Parathyroid adenoma (tissue), 2 donors: ENCODE results near the gene CCDC194.
A peak's percentile ranks its signal among the peaks of the same experiment; 100 is the strongest.

Experiments used
- H2AFZ ChIP-seq: fragments of 300-600 bp; sonication (generic); one replicate; pipeline ENCODE4 v1.7.0; 2017; ENCODE audit warnings: antibody characterized with exemption, mild to moderate bottlenecking
- H3K27ac ChIP-seq: fragments of 300-600 bp; sonication (generic); one replicate; pipeline ENCODE4 v1.7.0; 2017
- H3K27me3 ChIP-seq: fragments of 300-600 bp; sonication (generic); one replicate; pipeline ENCODE4 v1.7.0; 2017; ENCODE audit warnings: low read length; ENCODE audit not compliant: control insufficient read depth, insufficient read depth
- H3K36me3 ChIP-seq: fragments of 300-600 bp; sonication (generic); one replicate; pipeline ENCODE4 v1.7.0; 2017; ENCODE audit warnings: low read length; ENCODE audit not compliant: control insufficient read depth, insufficient read depth
- H3K4me1 ChIP-seq: fragments of 300-600 bp; sonication (generic); one replicate; pipeline ENCODE4 v1.7.0; 2017; ENCODE audit warnings: control low read depth
- H3K4me2 ChIP-seq: fragments of 300-600 bp; sonication (generic); one replicate; pipeline ENCODE4 v1.7.0; 2017; ENCODE audit warnings: low read length
- H3K4me3 ChIP-seq: fragments of 300-600 bp; sonication (generic); one replicate; pipeline ENCODE4 v1.7.0; 2017; ENCODE audit warnings: low read depth, low read length
- H3K79me2 ChIP-seq: fragments of 300-600 bp; sonication (generic); one replicate; pipeline ENCODE4 v1.7.0; 2017; ENCODE audit warnings: control low read depth
- H3K9ac ChIP-seq: fragments of 300-600 bp; sonication (generic); one replicate; pipeline ENCODE4 v1.7.0; 2017; ENCODE audit warnings: mild to moderate bottlenecking
- H3K9me3 ChIP-seq: fragments of 300-600 bp; sonication (generic); one replicate; pipeline ENCODE4 v1.7.0; 2017; ENCODE audit warnings: low read length; ENCODE audit not compliant: control insufficient read depth
- CTCF ChIP-seq: fragments of 300-600 bp; sonication (generic); IDR thresholded peaks from one replicate; pipeline ENCODE4 v1.7.0; 2017; ENCODE audit warnings: antibody characterized with exemption, mild to moderate bottlenecking
- donor health status: primary hyperparathyroidism.

Gene CCDC194

DNA sequence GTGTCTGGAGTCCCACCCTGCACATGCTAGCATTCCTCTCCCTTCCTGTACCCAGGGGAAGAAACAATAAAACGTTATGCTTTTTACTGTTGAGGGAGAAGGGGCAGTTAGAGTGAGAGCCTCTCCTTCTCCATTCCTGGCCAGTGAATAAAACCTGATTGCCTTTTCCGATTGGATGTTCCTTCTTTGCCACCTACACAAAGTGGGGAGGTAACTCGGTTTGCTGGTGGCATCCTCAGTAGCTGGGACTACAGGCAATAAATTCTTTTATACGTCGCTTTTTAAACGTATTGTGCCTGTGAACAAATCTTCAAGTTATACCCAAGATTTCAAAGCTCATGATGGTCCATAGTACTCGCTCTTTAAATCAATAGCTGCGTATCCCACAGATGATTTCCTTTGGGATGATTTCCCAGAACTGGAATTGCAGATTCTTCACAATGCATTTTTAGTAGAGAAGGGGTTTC, 25.2 kb upstream of the CCDC194 start:
- Histone ChIP-seq H3K4me1 (peaks cover 2% of the 10 kb centered on the region), H3K27ac (peak overlapping the region; percentile 62)

GRCh38 chr19:17418710-17419109, 24.7 kb upstream of the CCDC194 start:
- Histone ChIP-seq H3K79me2 (no peaks in the 10 kb centered on the region), H3K4me2 (peak overlapping the region; percentile 76), H3K27me3 (no peaks in the 10 kb centered on the region), H2AFZ (peak overlapping the region; percentile 91), H3K36me3 (no peaks in the 10 kb centered on the region), H3K9ac (no peak overlapping the region), H3K9me3 (no peaks in the 10 kb centered on the region), H3K4me1 (peaks cover 2% of the 10 kb centered on the region), H3K27ac (no peak overlapping the region), H3K4me3 (no peak overlapping the region)
- no peak for TF ChIP-seq CTCF

More for the DNA sequence above, 25.2 kb upstream of the CCDC194 start:
- Histone ChIP-seq H3K9ac (no peak overlapping the region), H3K4me2 (peak overlapping the region; percentile 76), H3K9me3 (no peaks in the 10 kb centered on the region), H3K27me3 (no peaks in the 10 kb centered on the region), H3K4me3 (peak overlapping the region; percentile 95), H2AFZ (peak overlapping the region; percentile 91), H3K79me2 (no peaks in the 10 kb centered on the region), H3K36me3 (no peaks in the 10 kb centered on the region)
- TF ChIP-seq CTCF: no peak

DNA sequence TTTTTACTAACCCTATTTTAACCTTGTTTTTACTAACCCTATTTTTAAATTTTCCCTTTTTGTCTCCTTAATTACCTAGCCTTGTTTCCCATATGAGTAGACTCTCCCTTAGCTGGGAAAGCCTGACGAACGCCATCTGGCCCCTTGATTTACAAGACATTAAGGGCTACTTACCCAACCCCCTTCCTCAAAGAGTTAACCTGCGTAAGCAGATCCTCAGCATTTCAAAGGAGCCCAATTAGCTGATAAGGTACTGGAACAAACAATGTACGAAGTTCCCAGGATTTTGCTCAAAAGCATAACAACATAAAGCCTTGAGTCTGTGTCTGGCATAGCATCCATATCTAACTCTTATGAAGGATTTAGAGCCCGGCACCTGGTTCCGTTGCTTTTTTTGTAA, 21.1 kb upstream of the CCDC194 start:
- Histone ChIP-seq H3K36me3 (no peaks in the 10 kb centered on the region), H3K79me2 (no peaks in the 10 kb centered on the region), H2AFZ (no peak overlapping the region), H3K4me1 (no peaks in the 10 kb centered on the region), H3K9ac (no peak overlapping the region), H3K4me3 (no peak overlapping the region), H3K9me3 (no peaks in the 10 kb centered on the region), H3K4me2 (no peak overlapping the region), H3K27me3 (no peaks in the 10 kb centered on the region), H3K27ac (no peak overlapping the region)
- no peak for TF ChIP-seq CTCF

DNA sequence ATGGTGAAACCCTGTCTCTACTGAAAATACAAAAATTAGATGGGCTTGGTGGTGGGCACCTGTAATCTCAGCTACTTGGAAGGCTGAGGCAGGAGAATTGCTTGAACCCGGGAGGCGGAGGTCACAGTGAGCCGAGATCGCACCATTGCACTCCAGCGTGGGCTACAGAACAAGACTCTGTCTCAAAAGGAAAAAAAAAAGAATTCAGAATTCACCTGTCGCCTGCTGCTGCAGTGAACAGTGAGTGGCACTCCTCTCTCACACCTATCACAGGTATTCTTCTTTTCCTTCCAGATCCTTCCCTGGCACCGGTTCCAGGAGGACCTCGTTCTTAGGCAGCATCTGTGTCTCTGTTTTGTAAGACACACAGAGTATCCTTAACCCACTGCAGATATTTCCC, 20.1 kb upstream of the CCDC194 start:
- TF ChIP-seq CTCF: no peak
- H3K4me1 ChIP-seq: no peaks in the 10 kb centered on the region

DNA sequence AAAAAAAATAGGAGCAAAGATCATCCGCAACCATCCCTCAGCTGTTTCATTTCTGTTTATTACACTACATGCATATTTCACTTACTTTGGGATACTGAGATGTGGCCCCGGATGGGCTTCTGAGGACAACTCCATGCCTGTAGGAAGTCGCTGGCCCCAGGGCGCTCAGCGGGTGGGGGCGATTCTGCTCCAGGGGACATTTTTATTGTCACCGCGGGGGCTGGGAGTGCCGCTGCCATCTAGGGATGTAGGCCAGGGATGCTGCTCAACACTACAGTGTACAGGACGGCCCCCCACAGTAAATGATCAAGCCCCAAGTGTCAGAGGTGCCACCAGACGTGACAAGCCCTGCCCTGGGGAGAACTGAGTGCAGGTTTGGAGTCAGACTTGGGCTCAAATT, 17.8 kb upstream of the CCDC194 start:
- Histone ChIP-seq H3K79me2 (no peaks in the 10 kb centered on the region), H3K4me3 (no peak overlapping the region), H2AFZ (no peak overlapping the region), H3K4me1 (no peaks in the 10 kb centered on the region), H3K36me3 (no peaks in the 10 kb centered on the region), H3K9ac (no peak overlapping the region), H3K4me2 (no peak overlapping the region), H3K27me3 (no peaks in the 10 kb centered on the region), H3K27ac (no peak overlapping the region), H3K9me3 (no peaks in the 10 kb centered on the region)
- no peak for TF ChIP-seq CTCF

More for the DNA sequence above, 20.1 kb upstream of the CCDC194 start:
- Histone ChIP-seq H3K4me2 (no peak overlapping the region), H3K9me3 (no peaks in the 10 kb centered on the region), H3K4me3 (no peak overlapping the region), H2AFZ (no peak overlapping the region), H3K79me2 (no peaks in the 10 kb centered on the region), H3K36me3 (no peaks in the 10 kb centered on the region), H3K9ac (no peak overlapping the region), H3K27me3 (no peaks in the 10 kb centered on the region), H3K27ac (no peak overlapping the region)
